Nephron progenitor cell (in vitro differentiated cells): ENCODE data around the gene ZNF579.

Experiments used
- DNase-seq: peaks from one replicate; pipeline ENCODE4 v3.0.0; 2021
- H3K27ac Mint-ChIP-seq: 2 replicates; pipeline ENCODE4 v1.8.0; 2021; ENCODE audit warnings: mild to moderate bottlenecking, moderate library complexity, mixed read lengths
- H3K27me3 Mint-ChIP-seq: 2 replicates; pipeline ENCODE4 v1.8.0; 2021; ENCODE audit warnings: mild to moderate bottlenecking, low read depth, mixed read lengths; ENCODE audit not compliant: poor library complexity
- H3K36me3 Mint-ChIP-seq: 2 replicates; pipeline ENCODE4 v1.8.0; 2021; ENCODE audit warnings: low read depth, mixed read lengths
- H3K4me1 Mint-ChIP-seq: 2 replicates; pipeline ENCODE4 v1.8.0; 2021; ENCODE audit warnings: mixed read lengths
- H3K4me3 Mint-ChIP-seq: 2 replicates; pipeline ENCODE4 v1.8.0; 2021; ENCODE audit warnings: mild to moderate bottlenecking, moderate library complexity, mixed read lengths
- H3K9me3 Mint-ChIP-seq: 2 replicates; pipeline ENCODE4 v1.8.0; 2021; ENCODE audit warnings: mild to moderate bottlenecking, moderate library complexity, mixed read lengths
- TF ChIP-seq, protein P1 (sequence below): fragments of 200-600 bp; sonication (generic); IDR thresholded peaks from 2 replicates; pipeline ENCODE4 v1.5.0; 2021; ENCODE audit warnings: antibody characterized with exemption

The ZNF579 gene

DNA sequence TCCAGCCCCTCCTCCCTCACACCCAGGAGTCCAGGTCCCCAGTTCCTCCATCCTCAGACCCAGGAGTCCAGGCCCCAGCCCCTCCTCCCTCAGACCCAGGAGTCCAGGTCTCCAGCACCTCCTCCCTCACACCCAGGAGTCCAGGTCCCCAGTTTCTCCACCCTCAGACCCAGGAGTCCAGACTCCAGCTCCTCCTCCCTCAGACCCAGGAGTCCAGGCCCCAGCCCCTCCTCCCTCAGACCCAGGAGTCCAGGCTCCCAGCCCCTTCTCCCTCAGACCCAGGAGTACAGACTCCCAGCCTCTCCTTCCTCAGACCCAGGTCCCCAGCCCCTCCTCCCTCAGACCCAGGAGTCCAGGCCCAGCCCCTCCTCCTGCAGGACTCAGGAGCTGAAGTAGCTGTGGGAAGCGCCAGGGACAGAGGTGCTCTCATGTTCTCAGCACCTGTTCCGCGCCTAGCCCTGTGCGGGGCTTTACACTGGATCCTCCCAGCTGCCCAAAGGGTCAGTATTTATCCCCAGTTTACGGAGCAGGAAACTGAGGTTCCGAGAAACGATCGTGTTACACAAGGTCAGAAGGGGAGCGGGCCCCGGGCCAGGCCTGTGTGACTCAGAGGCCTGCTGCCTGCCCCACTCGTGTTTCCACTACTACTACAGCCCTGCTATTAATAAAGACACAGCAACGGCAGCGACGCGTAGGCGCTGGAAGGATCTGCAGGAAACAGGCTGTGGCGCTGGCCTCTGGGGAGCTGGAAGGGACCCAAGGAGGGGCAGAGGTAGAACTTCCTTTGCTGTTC is 33.6 kb downstream of the ZNF579 start:
- TF ChIP-seq, protein P1, sequence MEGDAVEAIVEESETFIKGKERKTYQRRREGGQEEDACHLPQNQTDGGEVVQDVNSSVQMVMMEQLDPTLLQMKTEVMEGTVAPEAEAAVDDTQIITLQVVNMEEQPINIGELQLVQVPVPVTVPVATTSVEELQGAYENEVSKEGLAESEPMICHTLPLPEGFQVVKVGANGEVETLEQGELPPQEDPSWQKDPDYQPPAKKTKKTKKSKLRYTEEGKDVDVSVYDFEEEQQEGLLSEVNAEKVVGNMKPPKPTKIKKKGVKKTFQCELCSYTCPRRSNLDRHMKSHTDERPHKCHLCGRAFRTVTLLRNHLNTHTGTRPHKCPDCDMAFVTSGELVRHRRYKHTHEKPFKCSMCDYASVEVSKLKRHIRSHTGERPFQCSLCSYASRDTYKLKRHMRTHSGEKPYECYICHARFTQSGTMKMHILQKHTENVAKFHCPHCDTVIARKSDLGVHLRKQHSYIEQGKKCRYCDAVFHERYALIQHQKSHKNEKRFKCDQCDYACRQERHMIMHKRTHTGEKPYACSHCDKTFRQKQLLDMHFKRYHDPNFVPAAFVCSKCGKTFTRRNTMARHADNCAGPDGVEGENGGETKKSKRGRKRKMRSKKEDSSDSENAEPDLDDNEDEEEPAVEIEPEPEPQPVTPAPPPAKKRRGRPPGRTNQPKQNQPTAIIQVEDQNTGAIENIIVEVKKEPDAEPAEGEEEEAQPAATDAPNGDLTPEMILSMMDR, result no peak
- DNase-seq, result no peak
- Mint-ChIP-seq H3K9me3 (peaks cover 6% of the 10 kb centered on the region), H3K27me3 (peaks cover 20% of the 10 kb centered on the region), H3K36me3 (no peaks in the 10 kb centered on the region), H3K27ac (peak overlapping the region; percentile 96), H3K4me1 (peaks cover 75% of the 10 kb centered on the region), H3K4me3 (peak overlapping the region; percentile 59)

DNA sequence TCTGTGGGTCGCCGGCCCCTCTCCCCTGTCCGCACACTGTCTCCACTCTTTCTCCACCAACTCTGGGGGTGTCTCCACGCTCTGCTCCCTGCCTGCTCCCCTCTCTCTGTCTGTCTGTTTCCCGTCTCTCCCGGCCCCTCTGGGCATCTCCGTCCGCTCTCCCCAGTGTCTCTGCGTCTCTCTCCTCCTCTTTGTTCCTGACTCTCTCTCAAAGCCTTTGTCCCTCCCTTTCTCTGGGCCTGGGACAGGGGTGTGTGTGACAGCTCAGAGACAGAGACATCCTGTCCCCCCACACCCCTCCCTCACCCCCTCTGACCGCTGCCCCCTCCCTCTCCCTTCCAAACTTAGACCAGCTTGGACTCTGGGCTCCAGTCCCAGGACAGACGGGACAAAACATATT is 34.6 kb downstream of the ZNF579 start:
- H3K27ac Mint-ChIP-seq, result peak overlapping the region; percentile 99
- TF ChIP-seq, protein P1, result no peak

DNA sequence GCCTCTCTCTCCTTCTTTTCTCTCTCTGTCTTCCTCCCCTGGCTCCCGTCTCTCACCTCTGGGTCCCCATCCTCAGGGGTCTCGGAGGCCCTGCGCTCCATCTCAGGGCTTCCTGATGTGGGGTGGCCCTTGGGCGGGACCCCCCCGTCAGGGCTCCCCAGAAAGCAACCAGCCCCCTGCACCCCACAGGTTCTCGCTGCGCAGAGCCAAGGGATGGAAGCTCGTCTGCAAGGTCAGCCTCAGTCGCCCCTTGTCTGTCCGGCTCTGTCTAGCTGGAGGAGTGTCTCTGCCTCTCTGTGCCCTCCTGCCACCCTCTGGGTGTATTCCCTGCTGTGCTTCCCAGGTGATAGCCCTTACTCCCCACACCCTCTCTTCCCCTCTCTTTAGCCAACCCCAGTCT is 35.2 kb downstream of the ZNF579 start, which contains the start of gene SBK3:
TSS of gene SBK3 (minus strand) at position 101 of the 400 bp plus-strand sequence. CDS start at position 101, 0 bp downstream.
- peaks cover 71% of the 10 kb centered on the region for H3K4me1 Mint-ChIP-seq
- peak within 1 kb of the TSS; percentile 68 for H3K4me3 Mint-ChIP-seq
- H3K27ac Mint-ChIP-seq, result peak within 1 kb of the TSS; percentile 99
- DNase-seq, result no peak
- peaks cover 11% of the 10 kb centered on the region for H3K9me3 Mint-ChIP-seq
- no peaks in the 10 kb centered on the region for H3K36me3 Mint-ChIP-seq
- H3K27me3 Mint-ChIP-seq, result peaks cover 22% of the 10 kb centered on the region
- TF ChIP-seq, protein P1, result no peak

More for the DNA sequence above, 34.6 kb downstream of the ZNF579 start:
- H3K9me3 Mint-ChIP-seq, result peaks cover 11% of the 10 kb centered on the region
- no peak for DNase-seq
- peak overlapping the region; percentile 68 for H3K4me3 Mint-ChIP-seq
- H3K27me3 Mint-ChIP-seq, result peaks cover 17% of the 10 kb centered on the region
- H3K4me1 Mint-ChIP-seq, result peaks cover 72% of the 10 kb centered on the region
- no peaks in the 10 kb centered on the region for H3K36me3 Mint-ChIP-seq

DNA sequence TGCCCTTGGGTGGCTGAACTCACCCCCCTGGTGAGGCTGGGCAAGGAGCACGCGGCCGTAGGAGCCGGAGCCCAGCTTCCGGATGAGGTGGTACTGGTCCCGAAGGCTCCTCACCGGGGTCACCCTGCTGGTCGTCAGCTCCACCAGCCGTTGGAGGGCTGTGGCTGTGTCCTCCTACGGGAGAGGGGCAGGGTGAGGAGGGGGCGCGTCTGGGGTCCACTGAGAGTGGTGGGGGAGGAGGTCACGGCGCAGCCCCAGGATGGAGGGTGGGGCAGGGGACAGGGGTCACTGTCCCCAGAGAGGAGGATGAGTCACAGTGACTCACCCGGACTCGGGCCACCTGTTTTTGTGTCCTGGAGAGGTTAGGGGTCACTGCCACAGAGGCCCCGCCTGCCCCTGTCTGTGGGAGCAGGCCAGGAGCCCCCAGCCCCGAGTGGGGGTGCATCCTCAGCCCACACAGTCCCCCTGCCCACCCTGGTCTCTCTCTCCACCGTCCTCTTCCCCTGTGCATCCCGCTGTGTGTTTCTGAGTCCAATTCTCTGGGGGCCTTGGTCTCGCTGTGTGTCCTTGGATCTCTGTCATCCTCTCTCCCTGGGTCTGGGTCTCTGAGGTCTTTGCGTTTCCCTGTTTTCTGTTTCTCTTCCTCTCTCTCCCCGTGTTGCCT is 35.7 kb downstream of the ZNF579 start:
- Mint-ChIP-seq H3K27me3 (peaks cover 25% of the 10 kb centered on the region), H3K27ac (peak overlapping the region; percentile 95), H3K36me3 (no peaks in the 10 kb centered on the region), H3K4me3 (peak overlapping the region; percentile 68), H3K4me1 (peaks cover 71% of the 10 kb centered on the region), H3K9me3 (peaks cover 11% of the 10 kb centered on the region)
- no peak for DNase-seq
- TF ChIP-seq, protein P1, result no peak

DNA sequence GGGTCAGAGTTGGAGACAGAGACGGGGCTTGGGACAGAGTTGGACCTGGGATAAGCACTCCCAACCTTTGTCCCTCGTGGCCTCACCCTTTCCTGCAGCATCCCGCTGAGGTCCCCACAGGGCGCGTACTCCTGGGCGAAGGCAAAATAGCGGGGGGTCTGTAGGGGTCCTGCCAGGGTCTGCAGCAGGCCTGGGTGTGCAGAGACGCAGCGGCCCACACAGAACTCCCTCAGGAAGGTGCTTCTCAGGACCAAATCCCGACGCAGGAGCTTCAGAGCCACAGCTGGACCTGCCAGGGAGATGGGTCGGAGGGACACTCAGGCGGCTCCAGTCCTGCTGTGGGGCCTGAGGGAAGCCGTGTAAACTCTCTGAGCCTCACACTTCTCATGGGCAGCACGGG is 36.6 kb downstream of the ZNF579 start:
- no peaks in the 10 kb centered on the region for H3K36me3 Mint-ChIP-seq
- peaks cover 29% of the 10 kb centered on the region for H3K27me3 Mint-ChIP-seq
- TF ChIP-seq, protein P1, result no peak
- H3K27ac Mint-ChIP-seq, result no peak overlapping the region
- no peak overlapping the region for H3K4me3 Mint-ChIP-seq
- peaks cover 71% of the 10 kb centered on the region for H3K4me1 Mint-ChIP-seq
- no peak for DNase-seq
- peaks cover 11% of the 10 kb centered on the region for H3K9me3 Mint-ChIP-seq
